HEK293 (cell line): ENCODE measurements around the gene ADAMTS2.

Source experiments
- ATF2 ChIP-seq: fragments of 450-650 bp; formaldehyde crosslinking; IDR thresholded peaks from 2 replicates; pipeline ENCODE4 v1.5.1; 2016; ENCODE audit warnings: missing biosample characterization, missing genetic modification characterization, low read depth
- BCL11A ChIP-seq: fragments of 450-650 bp; formaldehyde crosslinking; IDR thresholded peaks from 2 replicates; pipeline ENCODE4 v1.5.1; 2016; ENCODE audit warnings: low read depth, missing biosample characterization, missing genetic modification characterization
- CTCF ChIP-seq: fragments of 450-650 bp; formaldehyde crosslinking; IDR thresholded peaks from 2 replicates; pipeline ENCODE4 v1.5.1; 2016; ENCODE audit warnings: missing biosample characterization, missing genetic modification characterization
- EGR2 ChIP-seq: fragments of 450-650 bp; formaldehyde crosslinking; IDR thresholded peaks from 2 replicates; pipeline ENCODE4 v1.5.1; 2016; ENCODE audit warnings: low read depth, missing biosample characterization, missing genetic modification characterization
- GLI2 ChIP-seq: fragments of 450-650 bp; formaldehyde crosslinking; IDR thresholded peaks from 2 replicates; pipeline ENCODE4; 2017; ENCODE audit warnings: missing biosample characterization, missing genetic modification characterization, low read depth, borderline replicate concordance
- ZNF112 ChIP-seq: fragments of 450-650 bp; formaldehyde crosslinking; IDR thresholded peaks from 2 replicates; pipeline ENCODE4 v1.5.0; 2017; ENCODE audit warnings: missing biosample characterization, missing genetic modification characterization
- ZNF184 ChIP-seq: fragments of 450-650 bp; IDR thresholded peaks from 2 replicates; pipeline ENCODE4 v1.5.1; 2018; ENCODE audit warnings: missing biosample characterization, mild to moderate bottlenecking, missing genetic modification characterization
- ZNF426 ChIP-seq: fragments of 450-650 bp; formaldehyde crosslinking; IDR thresholded peaks from 2 replicates; pipeline ENCODE4 v1.5.1; 2017; ENCODE audit warnings: missing biosample characterization, missing genetic modification characterization, mild to moderate bottlenecking, inconsistent platforms, moderate library complexity
- ZNF510 ChIP-seq: fragments of 450-650 bp; formaldehyde crosslinking; IDR thresholded peaks from 2 replicates; pipeline ENCODE4 v1.5.1; 2018; ENCODE audit warnings: mild to moderate bottlenecking, missing genetic modification characterization, missing biosample characterization; ENCODE audit not compliant: insufficient replicate concordance
- ZNF544 ChIP-seq: fragments of 450-650 bp; formaldehyde crosslinking; IDR thresholded peaks from 2 replicates; pipeline ENCODE4 v1.5.0; 2017; ENCODE audit warnings: missing biosample characterization, missing genetic modification characterization
- TF ChIP-seq, protein P1 (sequence below): fragments of 450-650 bp; formaldehyde crosslinking; IDR thresholded peaks from 2 replicates; pipeline ENCODE4 v1.5.1; 2017; ENCODE audit warnings: missing biosample characterization, missing genetic modification characterization
- TF ChIP-seq, protein P2 (sequence below): fragments of 450-650 bp; formaldehyde crosslinking; IDR thresholded peaks from 2 replicates; pipeline ENCODE4 v1.5.1; 2016; ENCODE audit warnings: missing biosample characterization, missing genetic modification characterization

DNA sequence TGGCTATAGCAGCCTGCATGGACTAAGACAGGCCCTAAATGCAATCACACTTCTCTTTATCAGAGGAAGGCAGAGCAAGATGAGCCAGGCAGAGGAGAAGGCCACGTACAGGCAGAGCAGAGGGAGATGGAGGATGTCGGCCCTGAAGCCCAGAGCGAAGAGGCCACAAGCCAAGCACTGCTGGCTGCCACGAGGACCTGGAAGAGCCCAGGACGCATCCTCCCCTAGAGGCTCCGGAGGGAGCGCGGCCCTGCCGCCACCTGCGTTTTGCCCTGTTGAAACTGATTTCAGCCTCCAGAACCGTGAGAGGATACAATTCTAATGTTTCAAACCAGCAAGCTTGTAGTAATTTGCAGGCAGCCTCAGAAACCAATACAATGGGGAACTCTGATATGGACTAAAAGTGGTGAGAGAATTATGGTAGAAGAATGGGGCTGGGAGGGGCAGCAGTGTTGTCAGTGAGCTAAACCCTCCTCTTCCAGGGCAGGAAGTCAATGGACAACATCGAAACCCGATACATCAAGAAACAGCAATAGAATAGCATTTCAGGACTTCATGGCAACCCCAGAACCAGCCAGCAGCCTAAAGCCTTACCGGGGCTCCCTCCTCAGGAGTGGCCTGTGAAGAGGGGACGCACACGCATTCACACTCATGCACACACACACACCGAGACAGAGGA, 32.6 kb downstream of the ADAMTS2 start:
- TF ChIP-seq CTCF (no peak), ZNF184 (no peak), ATF2 (no peak), ZNF544 (tag by site-specific recombination) (no peak), EGR2 (tag by site-specific recombination) (no peak), GLI2 (no peak), BCL11A (tag by site-specific recombination) (no peak), ZNF112 (tag by site-specific recombination) (no peak), ZNF426 (tag by site-specific recombination) (no peak), ZNF510 (tag by site-specific recombination) (no peak)
- TF ChIP-seq, protein P1, sequence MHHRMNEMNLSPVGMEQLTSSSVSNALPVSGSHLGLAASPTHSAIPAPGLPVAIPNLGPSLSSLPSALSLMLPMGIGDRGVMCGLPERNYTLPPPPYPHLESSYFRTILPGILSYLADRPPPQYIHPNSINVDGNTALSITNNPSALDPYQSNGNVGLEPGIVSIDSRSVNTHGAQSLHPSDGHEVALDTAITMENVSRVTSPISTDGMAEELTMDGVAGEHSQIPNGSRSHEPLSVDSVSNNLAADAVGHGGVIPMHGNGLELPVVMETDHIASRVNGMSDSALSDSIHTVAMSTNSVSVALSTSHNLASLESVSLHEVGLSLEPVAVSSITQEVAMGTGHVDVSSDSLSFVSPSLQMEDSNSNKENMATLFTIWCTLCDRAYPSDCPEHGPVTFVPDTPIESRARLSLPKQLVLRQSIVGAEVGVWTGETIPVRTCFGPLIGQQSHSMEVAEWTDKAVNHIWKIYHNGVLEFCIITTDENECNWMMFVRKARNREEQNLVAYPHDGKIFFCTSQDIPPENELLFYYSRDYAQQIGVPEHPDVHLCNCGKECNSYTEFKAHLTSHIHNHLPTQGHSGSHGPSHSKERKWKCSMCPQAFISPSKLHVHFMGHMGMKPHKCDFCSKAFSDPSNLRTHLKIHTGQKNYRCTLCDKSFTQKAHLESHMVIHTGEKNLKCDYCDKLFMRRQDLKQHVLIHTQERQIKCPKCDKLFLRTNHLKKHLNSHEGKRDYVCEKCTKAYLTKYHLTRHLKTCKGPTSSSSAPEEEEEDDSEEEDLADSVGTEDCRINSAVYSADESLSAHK (tag by site-specific recombination) = no peak
- TF ChIP-seq, protein P2, sequence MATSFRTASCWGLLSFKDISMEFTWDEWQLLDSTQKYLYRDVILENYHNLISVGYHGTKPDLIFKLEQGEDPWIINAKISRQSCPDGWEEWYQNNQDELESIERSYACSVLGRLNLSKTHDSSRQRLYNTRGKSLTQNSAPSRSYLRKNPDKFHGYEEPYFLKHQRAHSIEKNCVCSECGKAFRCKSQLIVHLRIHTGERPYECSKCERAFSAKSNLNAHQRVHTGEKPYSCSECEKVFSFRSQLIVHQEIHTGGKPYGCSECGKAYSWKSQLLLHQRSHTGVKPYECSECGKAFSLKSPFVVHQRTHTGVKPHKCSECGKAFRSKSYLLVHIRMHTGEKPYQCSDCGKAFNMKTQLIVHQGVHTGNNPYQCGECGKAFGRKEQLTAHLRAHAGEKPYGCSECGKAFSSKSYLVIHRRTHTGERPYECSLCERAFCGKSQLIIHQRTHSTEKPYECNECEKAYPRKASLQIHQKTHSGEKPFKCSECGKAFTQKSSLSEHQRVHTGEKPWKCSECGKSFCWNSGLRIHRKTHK (tag by site-specific recombination) = no peak
